GM19397 (cell line): ENCODE data around the gene ATP6V1G3.
"Not testable (repeated sequence)": the region's sequence is repeated elsewhere in the genome, so short reads cannot be mapped to it uniquely, and the experiment has no call there.

ENCODE experiments used
- ATAC-seq: cut with Tn5 transposase; IDR thresholded peaks from one replicate; pipeline ENCODE4 v1.9.1; 2021; ENCODE audit warnings: mild to moderate bottlenecking, moderate library complexity; ENCODE audit not compliant: unreplicated experiment

ATP6V1G3 gene

GRCh38 chr1:198498103-198498385 lies 42.4 kb downstream of the ATP6V1G3 start:
- no peak for ATAC-seq

DNA sequence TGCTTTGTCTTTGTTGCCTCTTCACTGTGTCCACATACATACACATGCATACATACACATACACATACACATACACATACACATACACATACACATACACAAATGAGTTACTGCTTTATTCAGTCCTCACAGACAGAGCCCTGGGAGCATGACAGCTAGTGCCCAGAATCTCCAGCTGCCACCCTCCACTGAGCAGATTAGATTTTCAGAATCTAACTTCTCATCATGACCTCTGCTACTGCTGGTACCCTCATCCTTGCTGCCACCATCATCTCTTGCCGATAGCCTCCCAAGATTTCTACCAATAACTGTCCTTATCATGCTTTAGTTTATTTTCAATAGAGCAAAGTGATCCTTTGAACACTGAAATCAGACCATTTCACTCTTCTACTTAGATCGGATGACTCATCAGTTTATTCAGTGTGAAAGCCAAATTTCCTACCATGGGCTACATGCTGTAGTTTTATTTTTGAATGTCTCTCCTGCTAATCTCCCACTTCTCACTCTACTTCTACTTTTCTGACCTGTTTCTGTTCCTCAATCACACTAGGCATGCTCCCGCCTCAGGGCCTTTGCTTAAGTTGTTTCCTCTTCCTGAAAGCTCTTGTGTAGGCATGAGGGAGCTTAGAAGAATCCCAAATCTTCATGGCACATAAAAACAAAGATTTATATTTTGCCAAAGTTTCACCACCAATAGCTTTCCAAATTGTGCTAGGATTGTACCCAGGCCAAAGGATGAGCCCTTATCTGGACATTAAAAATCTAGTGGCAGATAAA lies 43.0 kb downstream of the ATP6V1G3 start:
- ATAC-seq = no peak

DNA sequence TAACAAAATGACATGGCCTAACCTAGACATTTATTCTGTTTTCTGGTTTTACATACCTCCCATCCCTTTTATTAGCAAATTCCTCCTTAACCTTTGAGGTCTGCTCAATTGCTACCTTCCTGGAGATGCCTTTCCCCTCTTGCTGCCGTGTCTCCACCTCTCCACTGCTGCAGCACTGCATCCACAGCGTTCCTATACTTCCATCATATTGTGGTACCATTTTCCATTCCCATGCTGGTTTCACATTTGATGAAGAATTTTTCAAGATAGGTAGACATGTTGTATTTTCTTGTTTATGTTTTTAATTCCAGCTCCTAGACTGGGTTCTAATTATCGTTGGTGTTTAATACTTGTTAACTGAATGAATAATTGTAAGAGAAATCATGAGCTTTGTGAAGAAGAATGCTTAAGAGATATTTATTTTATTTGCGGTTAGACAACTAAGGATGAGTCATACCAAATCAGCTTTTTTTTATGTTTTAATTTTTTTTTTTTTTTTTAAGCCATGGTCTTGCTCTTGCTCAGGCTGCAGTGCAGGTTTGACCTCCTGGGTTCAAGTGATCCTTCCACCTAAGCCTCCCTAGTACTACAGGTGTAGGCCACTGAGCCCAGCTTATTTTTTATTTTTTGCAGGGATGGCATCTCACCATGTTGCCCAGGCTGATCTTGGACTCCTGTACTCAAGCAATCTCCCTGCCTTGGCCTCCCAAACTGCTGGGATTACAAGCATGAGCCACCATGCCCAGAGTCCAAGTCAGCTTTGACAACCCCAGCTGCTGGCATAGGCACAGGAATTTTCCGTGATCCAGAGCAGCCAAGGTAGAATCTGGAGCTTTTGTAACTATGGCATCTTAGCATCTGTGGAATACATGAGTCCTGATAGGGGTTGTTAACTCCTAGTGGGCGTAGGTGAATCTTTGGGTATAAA lies 44.0 kb downstream of the ATP6V1G3 start:
- ATAC-seq = no peak

DNA sequence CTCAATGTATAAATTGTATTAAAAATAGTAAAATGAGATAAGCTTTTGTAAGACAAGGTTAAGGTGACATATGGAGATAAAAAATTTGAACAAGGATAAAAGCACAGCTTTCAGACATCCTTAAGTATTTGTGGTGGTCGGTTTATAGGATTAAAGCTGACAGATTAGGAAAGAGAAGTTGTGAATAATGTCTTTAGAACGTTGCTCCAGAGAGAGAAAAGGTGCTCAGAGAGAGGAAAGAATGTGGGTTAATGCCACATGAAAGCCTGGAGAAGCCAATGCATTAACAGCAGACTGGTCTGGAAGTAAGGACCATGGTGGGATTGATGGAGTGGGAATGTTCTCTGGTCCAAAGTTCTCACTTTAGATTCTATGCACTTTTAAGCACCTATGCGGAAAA lies 44.8 kb downstream of the ATP6V1G3 start:
- no peak for ATAC-seq

GRCh38 chr1:198494658-198495103 lies 45.8 kb downstream of the ATP6V1G3 start:
- no peak for ATAC-seq

DNA sequence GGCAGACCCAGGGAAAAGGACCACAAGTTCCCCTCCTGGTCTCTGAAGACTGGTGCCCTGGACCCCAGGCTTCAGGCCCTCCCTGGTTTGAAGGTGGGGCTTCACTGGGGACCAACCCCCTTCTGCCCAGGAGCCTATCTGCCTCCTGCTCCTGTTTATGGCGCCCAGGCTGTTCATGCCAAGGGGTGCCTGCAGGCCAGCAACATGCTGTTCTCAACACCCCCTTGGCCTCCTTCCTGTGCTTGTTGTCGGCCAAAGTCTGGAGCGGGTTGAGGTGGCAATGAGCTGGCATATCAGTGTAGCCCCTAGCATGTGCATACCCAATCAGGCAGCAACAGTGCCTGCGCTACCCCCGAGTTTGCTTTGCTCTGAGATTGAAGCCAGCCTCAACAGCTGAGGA lies 46.3 kb downstream of the ATP6V1G3 start:
- no peak for ATAC-seq

DNA sequence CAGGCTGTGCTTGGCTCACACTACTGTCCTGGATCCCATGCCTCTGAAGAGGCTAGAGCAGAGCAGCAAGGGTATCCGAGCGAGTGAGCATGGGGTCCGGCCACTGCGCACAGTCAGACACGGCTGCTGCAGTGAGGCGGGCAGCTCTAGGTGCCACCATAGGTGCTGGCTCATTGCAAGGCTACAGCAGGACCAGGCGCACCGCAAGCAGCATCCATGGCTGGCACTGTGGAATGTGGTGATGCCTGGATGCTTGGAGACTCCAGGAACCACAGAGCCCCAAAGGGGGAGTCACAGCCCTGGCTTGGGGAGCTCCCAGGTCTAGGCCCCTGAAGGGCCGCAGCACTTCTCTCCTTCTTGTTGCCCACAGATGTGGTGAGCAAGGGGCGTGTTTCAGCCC lies 47.2 kb downstream of the ATP6V1G3 start:
- ATAC-seq = no peak

GRCh38 chr1:198492872-198493271 lies 47.6 kb downstream of the ATP6V1G3 start:
- ATAC-seq = no peak

DNA sequence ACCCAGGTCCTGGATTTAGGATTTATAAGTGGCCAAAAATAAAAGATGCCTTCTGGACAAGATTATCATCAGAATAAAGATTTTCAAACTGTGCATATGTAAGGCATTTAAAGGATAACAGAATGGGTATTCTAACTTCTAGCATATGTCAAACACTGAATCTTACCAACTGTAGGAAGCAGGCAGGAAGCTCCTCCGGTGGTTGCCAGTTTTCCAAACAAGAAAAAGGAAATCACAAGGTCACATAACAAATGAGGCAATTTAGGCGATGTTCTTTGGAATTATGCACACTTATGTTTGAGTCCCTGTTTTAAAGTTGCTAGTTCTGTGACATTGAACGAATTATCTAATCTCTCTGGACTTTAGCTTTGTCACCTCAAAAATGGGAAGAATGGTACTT lies 48.9 kb downstream of the ATP6V1G3 start:
- no peak for ATAC-seq

- no peak for ATAC-seq
These were observed 49.5 kb downstream of the ATP6V1G3 start for GRCh38 chr1:198491028-198491427.

- ATAC-seq = no peak
These were observed 50.3 kb downstream of the ATP6V1G3 start for GRCh38 chr1:198490224-198490623.

DNA sequence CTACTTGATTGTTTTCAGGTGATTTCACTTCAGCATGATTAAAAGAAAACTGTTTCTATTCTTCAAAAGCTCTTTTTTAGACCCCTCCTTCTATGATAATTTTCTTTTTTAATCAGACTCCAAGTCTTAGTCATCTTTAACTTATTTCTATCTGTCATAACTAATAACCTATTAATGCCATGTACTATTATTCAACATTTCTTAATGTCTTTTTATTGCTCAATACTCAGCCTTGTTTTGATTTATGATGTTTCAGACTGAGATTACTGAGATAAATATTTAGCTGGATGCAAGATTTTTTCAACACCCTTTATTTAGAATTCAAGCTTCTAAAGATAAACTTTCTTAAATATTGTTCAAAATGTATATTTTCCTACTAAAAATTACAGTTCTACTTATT lies 53.6 kb downstream of the ATP6V1G3 start:
- ATAC-seq = no peak

GRCh38 chr1:198483645-198484044 lies 56.8 kb downstream of the ATP6V1G3 start:
- no peak for ATAC-seq

- ATAC-seq = no peak
These were observed 57.5 kb downstream of the ATP6V1G3 start for GRCh38 chr1:198483006-198483405.

- no peak for ATAC-seq
These were observed 58.8 kb downstream of the ATP6V1G3 start for GRCh38 chr1:198481661-198482060.

- no peak for ATAC-seq
These were observed 59.6 kb downstream of the ATP6V1G3 start for GRCh38 chr1:198480876-198481275.

DNA sequence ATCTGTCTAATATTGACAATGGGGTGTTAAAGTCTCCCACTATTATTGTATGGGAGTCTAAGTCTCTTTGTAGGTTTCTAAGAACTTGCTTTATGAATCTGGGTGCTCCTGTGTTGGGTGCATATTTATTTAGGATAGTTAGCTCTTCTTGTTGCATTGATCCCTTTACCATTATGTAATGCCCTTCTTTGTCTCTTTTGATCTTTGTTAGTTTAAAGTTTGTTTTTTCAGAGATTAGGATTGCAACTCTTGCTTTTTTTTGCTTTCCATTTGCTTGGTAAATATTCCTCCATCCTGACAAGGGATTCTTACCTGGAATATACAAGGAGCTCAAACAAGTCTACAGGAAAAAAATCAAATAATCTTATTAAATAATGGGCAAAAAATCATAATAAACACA lies 63.1 kb downstream of the ATP6V1G3 start:
- not testable (repeated sequence) for ATAC-seq
